Ishikawa (cell line): ENCODE results near the gene CCDC6.

Experiments used
- CEBPB ChIP-seq: IDR thresholded peaks from 2 replicates; pipeline ENCODE4 v1.6.1; 2012
- CREB1 ChIP-seq: IDR thresholded peaks from 2 replicates; pipeline ENCODE4 v1.6.1; 2012; ENCODE audit warnings: low read depth
- EP300 ChIP-seq: IDR thresholded peaks from 2 replicates; pipeline ENCODE4 v1.6.1; 2012; ENCODE audit warnings: borderline replicate concordance
- FOXM1 ChIP-seq: IDR thresholded peaks from 2 replicates; pipeline ENCODE4 v1.6.1; 2012; ENCODE audit warnings: low read depth, borderline replicate concordance
- NFIC ChIP-seq: IDR thresholded peaks from 2 replicates; pipeline ENCODE4 v1.6.1; 2012
- RAD21 ChIP-seq: IDR thresholded peaks from 2 replicates; pipeline ENCODE4 v1.6.1; 2012; ENCODE audit warnings: low read depth
- TAF1 ChIP-seq: IDR thresholded peaks from 2 replicates; pipeline ENCODE4 v1.6.1; 2012; ENCODE audit warnings: low read depth, mild to moderate bottlenecking
- TEAD4 ChIP-seq: IDR thresholded peaks from 2 replicates; pipeline ENCODE4 v1.6.1; 2012
- YY1 ChIP-seq: IDR thresholded peaks from 2 replicates; pipeline ENCODE4 v1.6.1; 2012; ENCODE audit warnings: low read depth
- TF ChIP-seq, protein P1 (sequence below): IDR thresholded peaks from 2 replicates; pipeline ENCODE4 v1.6.1; 2012; ENCODE audit warnings: low read depth, mild to moderate bottlenecking
- TF ChIP-seq, protein P2 (sequence below): IDR thresholded peaks from 2 replicates; pipeline ENCODE4 v1.6.1; 2012
- TF ChIP-seq, protein P3 (sequence below): IDR thresholded peaks from 2 replicates; pipeline ENCODE4 v1.6.1; 2012

DNA sequence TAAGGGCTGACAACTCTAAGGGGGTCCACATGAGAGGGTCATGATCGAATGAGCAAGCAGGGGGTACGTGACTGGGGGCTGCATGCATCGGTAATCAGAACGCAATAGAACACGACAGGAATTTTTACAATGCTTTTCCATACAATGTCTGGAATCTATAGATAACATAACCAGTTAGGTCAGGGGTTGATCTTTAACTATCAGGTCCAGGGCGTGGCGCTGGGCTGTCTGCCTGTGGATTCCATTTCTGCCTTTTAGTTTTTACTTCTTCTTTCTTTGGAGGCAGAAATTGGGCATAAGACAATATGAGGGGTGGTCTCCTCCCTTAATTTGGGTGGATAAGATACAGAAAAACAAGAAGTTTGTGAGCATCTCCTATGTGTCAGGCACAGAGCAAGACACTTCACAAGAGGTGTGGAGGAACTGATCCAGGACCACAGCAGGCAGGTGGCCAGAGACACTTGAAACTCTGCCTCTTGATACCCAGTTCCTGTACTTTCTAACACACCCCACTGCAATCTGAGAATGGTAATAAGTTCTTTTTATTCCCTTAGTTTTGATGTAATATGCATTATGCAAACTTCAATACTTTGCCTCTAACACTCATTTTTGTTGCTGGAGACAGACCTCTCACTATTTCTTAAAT is 135.1 kb downstream of the CCDC6 start:
- TF ChIP-seq RAD21 (no peak), CEBPB (no peak), EP300 (no peak), YY1 (no peak), TEAD4 (no peak), CREB1 (no peak), TAF1 (no peak), FOXM1 (no peak), NFIC (no peak)
- TF ChIP-seq, protein P1, sequence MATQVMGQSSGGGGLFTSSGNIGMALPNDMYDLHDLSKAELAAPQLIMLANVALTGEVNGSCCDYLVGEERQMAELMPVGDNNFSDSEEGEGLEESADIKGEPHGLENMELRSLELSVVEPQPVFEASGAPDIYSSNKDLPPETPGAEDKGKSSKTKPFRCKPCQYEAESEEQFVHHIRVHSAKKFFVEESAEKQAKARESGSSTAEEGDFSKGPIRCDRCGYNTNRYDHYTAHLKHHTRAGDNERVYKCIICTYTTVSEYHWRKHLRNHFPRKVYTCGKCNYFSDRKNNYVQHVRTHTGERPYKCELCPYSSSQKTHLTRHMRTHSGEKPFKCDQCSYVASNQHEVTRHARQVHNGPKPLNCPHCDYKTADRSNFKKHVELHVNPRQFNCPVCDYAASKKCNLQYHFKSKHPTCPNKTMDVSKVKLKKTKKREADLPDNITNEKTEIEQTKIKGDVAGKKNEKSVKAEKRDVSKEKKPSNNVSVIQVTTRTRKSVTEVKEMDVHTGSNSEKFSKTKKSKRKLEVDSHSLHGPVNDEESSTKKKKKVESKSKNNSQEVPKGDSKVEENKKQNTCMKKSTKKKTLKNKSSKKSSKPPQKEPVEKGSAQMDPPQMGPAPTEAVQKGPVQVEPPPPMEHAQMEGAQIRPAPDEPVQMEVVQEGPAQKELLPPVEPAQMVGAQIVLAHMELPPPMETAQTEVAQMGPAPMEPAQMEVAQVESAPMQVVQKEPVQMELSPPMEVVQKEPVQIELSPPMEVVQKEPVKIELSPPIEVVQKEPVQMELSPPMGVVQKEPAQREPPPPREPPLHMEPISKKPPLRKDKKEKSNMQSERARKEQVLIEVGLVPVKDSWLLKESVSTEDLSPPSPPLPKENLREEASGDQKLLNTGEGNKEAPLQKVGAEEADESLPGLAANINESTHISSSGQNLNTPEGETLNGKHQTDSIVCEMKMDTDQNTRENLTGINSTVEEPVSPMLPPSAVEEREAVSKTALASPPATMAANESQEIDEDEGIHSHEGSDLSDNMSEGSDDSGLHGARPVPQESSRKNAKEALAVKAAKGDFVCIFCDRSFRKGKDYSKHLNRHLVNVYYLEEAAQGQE: no peak
- TF ChIP-seq, protein P2, sequence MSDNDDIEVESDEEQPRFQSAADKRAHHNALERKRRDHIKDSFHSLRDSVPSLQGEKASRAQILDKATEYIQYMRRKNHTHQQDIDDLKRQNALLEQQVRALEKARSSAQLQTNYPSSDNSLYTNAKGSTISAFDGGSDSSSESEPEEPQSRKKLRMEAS: no peak
- TF ChIP-seq, protein P3, sequence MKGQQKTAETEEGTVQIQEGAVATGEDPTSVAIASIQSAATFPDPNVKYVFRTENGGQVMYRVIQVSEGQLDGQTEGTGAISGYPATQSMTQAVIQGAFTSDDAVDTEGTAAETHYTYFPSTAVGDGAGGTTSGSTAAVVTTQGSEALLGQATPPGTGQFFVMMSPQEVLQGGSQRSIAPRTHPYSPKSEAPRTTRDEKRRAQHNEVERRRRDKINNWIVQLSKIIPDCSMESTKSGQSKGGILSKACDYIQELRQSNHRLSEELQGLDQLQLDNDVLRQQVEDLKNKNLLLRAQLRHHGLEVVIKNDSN: no peak
